K562 (cell line): Measurements from ENCODE around the gene SPEG. TPM values are rescaled to one million over a fixed set of nuclear protein-coding genes. Genes with fewer than 3 reads are reported as not detected.

ENCODE experiments used
- ATAC-seq: fragments of 200-7000 bp; cut with Tn5 transposase; 3 replicates; pipeline ENCODE4 v1.9.1; 2020; ENCODE audit warnings: moderate library complexity
- BruUV-seq: library from RNA; stranded (reverse); fragments of 400-500 nt; replicated peaks from 2 replicates; lab custom pipeline; 2021; lab: Mats Ljungman, UMichigan
- CTCF ChIA-PET: fragments of 300-600 bp; formaldehyde crosslinking; extraction: SDS; loops from one replicate; lab custom pipeline; 2021; ENCODE audit warnings: low intra/inter-chr PET ratio; lab: Yijun Ruan, JAX
- POLR2A ChIA-PET: fragments of 300-600, 350-650 bp; sonication (Branson Sonifier 250); formaldehyde crosslinking; extraction: SDS; loops from one replicate; lab custom pipeline; 2021; ENCODE audit warnings: antibody characterized with exemption, inconsistent platforms; lab: Yijun Ruan, JAX
- DNase-seq, 4 experiments: peaks; one replicate each; pipeline versions ENCODE4 v3.0.0 to v3.0.0-alpha.2; 2011 to 2018; ENCODE audit warnings: low spot score in 3 of 4, mixed read lengths in 3 of 4; ENCODE audit errors: extremely low read depth in 1 of 4
- FAIRE-seq: peaks from 2 replicates; lab custom pipeline; 2011; peaks lifted over from hg19 to GRCh38; lab: Jason Lieb, UNC
- H2AFZ ChIP-seq: 2 replicates; pipeline ENCODE4 v1.6.0; 2011; ENCODE audit warnings: low read depth, low read length, control low read depth, inconsistent platforms
- H3K27ac ChIP-seq: fragments of 200-600 bp; 3 replicates; pipeline ENCODE4 v1.8.0; 2011; ENCODE audit warnings: low read depth, mild to moderate bottlenecking, control low read depth, inconsistent platforms, low read length, moderate library complexity, mixed read lengths; ENCODE audit errors: extremely low read depth
- H3K27me3 ChIP-seq, 2 experiments: fragments of 300-600 bp in 1 of 2; 2 replicates in 1 of 2; 3 replicates in 1 of 2; pipeline versions ENCODE4 v1.6.0 to v1.8.0; 2011; ENCODE audit warnings: inconsistent platforms in 2 of 2, low read length in 2 of 2, mild to moderate bottlenecking in 1 of 2, mixed read lengths in 1 of 2, moderate library complexity in 1 of 2; ENCODE audit not compliant: control insufficient read depth in 2 of 2, insufficient read depth in 2 of 2
- H3K36me3 ChIP-seq: fragments of 300-600 bp; 3 replicates; pipeline ENCODE4 v1.8.0; 2011; ENCODE audit warnings: mild to moderate bottlenecking, low read length, inconsistent platforms; ENCODE audit not compliant: control insufficient read depth, insufficient read depth
- H3K4me1 ChIP-seq, 2 experiments: fragments of 200-600 bp in 1 of 2; replicated peaks in 1 of 2; 2 replicates in 1 of 2; 3 replicates in 1 of 2; pipeline versions ENCODE4 v1.5.1 to v1.8.0; 2011; ENCODE audit warnings: inconsistent platforms in 2 of 2, low read length in 2 of 2, mild to moderate bottlenecking in 1 of 2, mixed read lengths in 1 of 2, moderate library complexity in 1 of 2; ENCODE audit not compliant: control insufficient read depth in 2 of 2, insufficient read depth in 2 of 2
- H3K4me2 ChIP-seq: 2 replicates; pipeline ENCODE4 v1.6.1; 2011; ENCODE audit warnings: low read length, control low read depth, inconsistent platforms, mixed read lengths; ENCODE audit not compliant: insufficient read depth
- H3K4me3 ChIP-seq: fragments of 200-600 bp; sonication (generic), shearing (Covaris generic); 2 replicates; pipeline ENCODE4 v1.5.1; 2016; ENCODE audit warnings: control low read depth, inconsistent platforms
- H3K79me2 ChIP-seq: fragments of 200-600 bp; 3 replicates; pipeline ENCODE4 v1.8.0; 2011; ENCODE audit warnings: low read length, inconsistent platforms; ENCODE audit not compliant: control insufficient read depth, insufficient read depth
- H3K9ac ChIP-seq, 2 experiments: 2 replicates each; pipeline versions ENCODE4 v1.6.0 to v1.6.1; 2011; ENCODE audit warnings: low read depth in 2 of 2, low read length in 2 of 2, control low read depth in 1 of 2, inconsistent platforms in 1 of 2, mild to moderate bottlenecking in 1 of 2, mixed read lengths in 1 of 2; ENCODE audit not compliant: insufficient read depth in 1 of 2
- H3K9me1 ChIP-seq: one replicate; pipeline ENCODE4 v1.6.0; 2011; ENCODE audit warnings: inconsistent platforms, mild to moderate bottlenecking, low read length, moderate library complexity; ENCODE audit not compliant: control insufficient read depth, insufficient read depth
- H3K9me3 ChIP-seq: replicated peaks from 2 replicates; pipeline ENCODE4 v1.5.1; 2011; ENCODE audit warnings: low read depth, low read length, inconsistent platforms; ENCODE audit not compliant: control insufficient read depth, insufficient read depth
- H4K20me1 ChIP-seq: replicated peaks from 2 replicates; pipeline ENCODE4 v1.6.1; 2011; ENCODE audit warnings: low read length, inconsistent platforms, mixed read lengths; ENCODE audit not compliant: control insufficient read depth, insufficient read depth
- ATF7 ChIP-seq: fragments of 450-650 bp; IDR thresholded peaks from 2 replicates; pipeline ENCODE4 v1.7.1; 2014; ENCODE audit warnings: mild to moderate bottlenecking, moderate library complexity
- BDP1 ChIP-seq: IDR thresholded peaks from 3 replicates; pipeline ENCODE4 v1.6.1; 2011; ENCODE audit not compliant: insufficient read length, insufficient read depth
- DACH1 ChIP-seq: fragments of 450-650 bp; IDR thresholded peaks from 2 replicates; pipeline ENCODE4 v1.6.1; 2018; ENCODE audit not compliant: partially characterized antibody
- DDX20 ChIP-seq: fragments of 450-650 bp; IDR thresholded peaks from 2 replicates; pipeline ENCODE4 v1.6.1; 2016; ENCODE audit warnings: missing genetic modification characterization, low read depth, mild to moderate bottlenecking, missing compliant biosample characterization, moderate library complexity
- HNRNPK ChIP-seq: fragments of 200-400 bp; formaldehyde crosslinking; IDR thresholded peaks from one replicate; pipeline ENCODE4 v1.6.1; 2018; ENCODE audit warnings: mild to moderate bottlenecking, low read depth, low read length; ENCODE audit not compliant: poor library complexity, severe bottlenecking
- ILF3 ChIP-seq: fragments of 450-650 bp; IDR thresholded peaks from 2 replicates; pipeline ENCODE4 v1.6.1; 2018; ENCODE audit warnings: antibody characterized with exemption, mild to moderate bottlenecking, moderate library complexity, borderline replicate concordance
- MCM3 ChIP-seq: fragments of 450-650 bp; IDR thresholded peaks from 2 replicates; pipeline ENCODE4 v1.6.1; 2016
- MEIS2 ChIP-seq: fragments of 450-650 bp; IDR thresholded peaks from 2 replicates; pipeline ENCODE4 v1.6.1; 2014; ENCODE audit warnings: mild to moderate bottlenecking; ENCODE audit not compliant: partially characterized antibody
- MYBL2 ChIP-seq, 2 experiments: fragments of 450-650 bp in 1 of 2; sonication (generic) in 1 of 2; formaldehyde crosslinking in 1 of 2; IDR thresholded peaks; 2 replicates each; pipeline versions ENCODE4 v1.6.1 to v1.8.1; 2017 to 2022; ENCODE audit warnings: borderline replicate concordance in 1 of 2, inconsistent platforms in 1 of 2, low read depth in 1 of 2, mild to moderate bottlenecking in 1 of 2, missing genetic modification reagents in 1 of 2, moderate library complexity in 1 of 2
- MYNN ChIP-seq, 2 experiments: sonication (generic); formaldehyde crosslinking in 1 of 2; IDR thresholded peaks; 2 replicates each; pipeline versions ENCODE4 v1.5.0 to v1.6.1; 2016 to 2020; ENCODE audit warnings: antibody characterized with exemption in 1 of 2, missing genetic modification reagents in 1 of 2
- NBN ChIP-seq: fragments of 450-650 bp; IDR thresholded peaks from 2 replicates; pipeline ENCODE4 v1.6.1; 2016; ENCODE audit warnings: low read depth, mild to moderate bottlenecking
- NCOA6 ChIP-seq: fragments of 450-650 bp; IDR thresholded peaks from 2 replicates; pipeline ENCODE4 v1.6.1; 2017; ENCODE audit warnings: mild to moderate bottlenecking
- PTRF ChIP-seq: fragments of 450-650 bp; IDR thresholded peaks from 2 replicates; pipeline ENCODE4 v1.6.1; 2016; ENCODE audit warnings: mild to moderate bottlenecking, missing genetic modification characterization, missing compliant biosample characterization
- SPI1 ChIP-seq: IDR thresholded peaks from 2 replicates; pipeline ENCODE4 v1.6.1; 2011; ENCODE audit warnings: low read depth, low read length, control low read depth, borderline replicate concordance
- TFAP4 ChIP-seq: sonication (generic); formaldehyde crosslinking; IDR thresholded peaks from 2 replicates; pipeline ENCODE4 v1.8.0; 2022; ENCODE audit warnings: missing genetic modification reagents, mild to moderate bottlenecking, moderate library complexity, borderline replicate concordance
- TRIM24 ChIP-seq, 2 experiments: fragments of 450-650 bp; IDR thresholded peaks; 2 replicates each; pipeline ENCODE4 v1.6.1; 2016
- U2AF1 ChIP-seq: fragments of 200-400 bp; formaldehyde crosslinking; optimal IDR thresholded peaks from 2 replicates; pipeline ENCODE3; 2017; ENCODE audit warnings: mild to moderate bottlenecking, low read depth, low read length, moderate library complexity
- ZBTB7A ChIP-seq: IDR thresholded peaks from 2 replicates; pipeline ENCODE4 v1.6.1; 2011; ENCODE audit warnings: low read depth, mild to moderate bottlenecking, low read length, moderate library complexity, borderline replicate concordance; ENCODE audit not compliant: control insufficient read depth
- ZNF140 ChIP-seq: fragments of 250-450 bp; sonication (Bioruptor Pico); IDR thresholded peaks from 2 replicates; pipeline ENCODE4 v1.8.0; 2021; ENCODE audit warnings: moderate library complexity, mild to moderate bottlenecking, inconsistent platforms
- ZNF146 ChIP-seq: IDR thresholded peaks from one replicate; pipeline ENCODE4 v1.6.1; 2018; ENCODE audit warnings: missing compliant biosample characterization; ENCODE audit not compliant: unreplicated experiment
- ZNF561 ChIP-seq: fragments of 450-650 bp; formaldehyde crosslinking; conservative IDR thresholded peaks from 2 replicates; pipeline ENCODE4 v1.4.0; 2020; ENCODE audit warnings: mild to moderate bottlenecking, moderate library complexity
- ZNF717 ChIP-seq: fragments of 250-450 bp; sonication (Bioruptor Pico); IDR thresholded peaks from 2 replicates; pipeline ENCODE4 v1.5.0; 2021
- WGBS: fragments of 100-300 bp; shearing (Covaris generic); methylation state at CpG from one replicate; pipeline ENCODE4 v1.1.6; 2016; ENCODE audit warnings: low coverage, mixed read lengths; ENCODE audit not compliant: insufficient coverage; ENCODE audit errors: missing lambda C conversion rate; 5-methylcytosine and 5-hydroxymethylcytosine counted together
- in situ Hi-C: fragments of 300-500 bp; cut with MboI; formaldehyde crosslinking; loops from 4 replicates; pipeline ENCODE4 v1.15.0; 2018; ENCODE audit warnings: inconsistent platforms, mixed read lengths
- intact Hi-C: fragments of 100-400 bp; cut with micrococcal nuclease; formaldehyde crosslinking; loops from 2 replicates; pipeline ENCODE4 v1.14.2; 2022
- polyA plus RNA-seq, 8 experiments: library from polyadenylated mRNA; depleted of rRNA in 4 of 8; stranded (reverse) in 5 of 8; unstranded in 3 of 8; fragments of >200 nt; fragmentation: Nextera tagmentation in 2 of 8; fragmentation: Illumina TruSeq in 1 of 8; extraction: Ambion mirVana in 2 of 8; extraction: Trizol in 1 of 8; gene quantifications; 2 replicates each; pipeline versions ENCODE4 v1.2.1 to v1.2.3, GENCODE V29; 2011 to 2014; ENCODE audit warnings: inconsistent platforms in 1 of 8, missing spikeins in 1 of 8
- total RNA-seq, 7 experiments: library from RNA; depleted of rRNA in 6 of 7; stranded (reverse); fragments of >200 nt in 6 of 7; fragmentation: Illumina TruSeq in 2 of 7; extraction: Trizol in 2 of 7; gene quantifications; 2 replicates each; pipeline versions ENCODE4 v1.2.1 to v1.2.3, GENCODE V29; 2011 to 2021; ENCODE audit warnings: low replicate concordance in 1 of 7
- TF ChIP-seq, protein P1 (sequence below): fragments of 450-650 bp; formaldehyde crosslinking; IDR thresholded peaks from 2 replicates; pipeline ENCODE4 v1.4.0; 2022; ENCODE audit warnings: mild to moderate bottlenecking, moderate library complexity

SPEG gene
- total and polyA plus RNA-seq, 9 of the 15 experiments (the other 6 are each of a cell fraction or from before 2014, with no cell fraction given) = 0.49 to 8.7 (median 3.0) TPM

- TF ChIP-seq MYNN (IDR thresholded peaks at IDR 0.05) (no peak), MYNN (CRISPR knock-in tag; IDR thresholded peaks at IDR 0.05) (no peak), ZNF561 (CRISPR knock-in tag) (no peak), ILF3 (no peak), NCOA6 (no peak), SPI1 (no peak), MYBL2 (IDR thresholded peaks at IDR 0.05; ENCODE audit: low read depth) (no peak), MYBL2 (CRISPR knock-in tag; IDR thresholded peaks at IDR 0.05; ENCODE audit: borderline replicate concordance) (no peak), PTRF (tag) (no peak), ZNF140 (CRISPR knock-in tag) (no peak)
Measured at GRCh38 chr2:219488844-219489194, 54.2 kb downstream of the SPEG start (continued).

GRCh38 chr2:219489315-219489714 is 54.7 kb downstream of the SPEG start:
- Histone ChIP-seq H3K79me2 (no peaks in the 10 kb centered on the region), H3K4me2 (no peak overlapping the region), H3K9me3 (no peaks in the 10 kb centered on the region), H2AFZ (no peak overlapping the region), H3K27me3 (no peaks in the 10 kb centered on the region), H4K20me1 (no peaks in the 10 kb centered on the region), H3K4me1 (peaks cover 6 to 49% of the 10 kb centered on the region in 2 experiments; a peak in 3 of 5 replicates), H3K36me3 (no peaks in the 10 kb centered on the region), H3K9me1 (no peaks in the 10 kb centered on the region), H3K9ac (no peak overlapping the region), H3K27ac (no peak overlapping the region), H3K4me3 (no peak overlapping the region)
- no TSS peak for BruUV-seq
- ATAC-seq = no peak
- in situ Hi-C loops (no loop called here), intact Hi-C loops (no loop called here)
- no peak for FAIRE-seq
- POLR2A ChIA-PET = no interaction called here
- WGBS = no CpG with 5 or more reads among the region's 9 CpGs
- DNase-seq = no peak
- CTCF ChIA-PET = no interaction called here
- no peak for TF ChIP-seq ZNF717 (CRISPR knock-in tag)
- no peak for TF ChIP-seq DACH1
- TF ChIP-seq ZNF146 = no peak
- no peak for TF ChIP-seq ZBTB7A
- TF ChIP-seq DDX20 (tag) = no peak
- TF ChIP-seq MEIS2 = no peak
- TF ChIP-seq, protein P1, sequence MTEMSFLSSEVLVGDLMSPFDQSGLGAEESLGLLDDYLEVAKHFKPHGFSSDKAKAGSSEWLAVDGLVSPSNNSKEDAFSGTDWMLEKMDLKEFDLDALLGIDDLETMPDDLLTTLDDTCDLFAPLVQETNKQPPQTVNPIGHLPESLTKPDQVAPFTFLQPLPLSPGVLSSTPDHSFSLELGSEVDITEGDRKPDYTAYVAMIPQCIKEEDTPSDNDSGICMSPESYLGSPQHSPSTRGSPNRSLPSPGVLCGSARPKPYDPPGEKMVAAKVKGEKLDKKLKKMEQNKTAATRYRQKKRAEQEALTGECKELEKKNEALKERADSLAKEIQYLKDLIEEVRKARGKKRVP (CRISPR knock-in tag) = no peak
- no peak for TF ChIP-seq TFAP4 (CRISPR knock-in tag)
- no peak for TF ChIP-seq MCM3
- no peak for TF ChIP-seq BDP1
- TF ChIP-seq TRIM24 (IDR thresholded peaks at IDR 0.05) = no peak
- no peak for TF ChIP-seq HNRNPK
- no peak for TF ChIP-seq U2AF1
- TF ChIP-seq ATF7 = no peak
- TF ChIP-seq NBN = no peak
